Liver (tissue), 9 donors: Measurements from ENCODE around the gene PON2. TPM values are rescaled to one million over a fixed set of nuclear protein-coding genes. Genes with fewer than 3 reads are reported as not detected.

Source experiments
- DNase-seq: peaks from one replicate; pipeline ENCODE4 v3.0.0-alpha.2; 2017; ENCODE audit warnings: low spot score
- H3K27ac ChIP-seq, 2 donors: one replicate each; pipeline ENCODE4 v1.7.0; 2013; ENCODE audit warnings: inconsistent platforms in 2 of 2, low read length in 2 of 2, control low read depth in 1 of 2, low read depth in 1 of 2, mild to moderate bottlenecking in 1 of 2
- H3K27me3 ChIP-seq, 4 donors: one replicate each; pipeline versions ENCODE4 v1.6.1 to v1.7.0; 2013; ENCODE audit warnings: low read length in 3 of 4, inconsistent platforms in 1 of 4, mild to moderate bottlenecking in 1 of 4, moderate library complexity in 1 of 4; ENCODE audit not compliant: control insufficient read depth in 4 of 4, insufficient read depth in 4 of 4
- H3K36me3 ChIP-seq, 4 donors: one replicate each; pipeline versions ENCODE4 v1.6.1 to v1.7.0; 2013; ENCODE audit warnings: low read length in 3 of 4, mild to moderate bottlenecking in 3 of 4, low read depth in 1 of 4, moderate library complexity in 1 of 4; ENCODE audit not compliant: control insufficient read depth in 4 of 4, insufficient read depth in 3 of 4
- H3K4me1 ChIP-seq, 4 donors: one replicate each; pipeline versions ENCODE4 v1.6.1 to v1.7.0; 2013; ENCODE audit warnings: low read length in 3 of 4, mild to moderate bottlenecking in 3 of 4, moderate library complexity in 1 of 4; ENCODE audit not compliant: control insufficient read depth in 4 of 4, insufficient read depth in 4 of 4
- H3K4me3 ChIP-seq, 3 donors: one replicate each; pipeline versions ENCODE4 v1.6.1 to v1.7.0; 2013; ENCODE audit warnings: low read length in 3 of 3, control low read depth in 1 of 3, low read depth in 1 of 3, mild to moderate bottlenecking in 1 of 3
- H3K9ac ChIP-seq, 2 donors: one replicate each; pipeline ENCODE4 v1.7.0; 2013; ENCODE audit warnings: low read length in 2 of 2, mild to moderate bottlenecking in 2 of 2, moderate library complexity in 2 of 2, control low read depth in 1 of 2, low read depth in 1 of 2
- H3K9me3 ChIP-seq, 4 donors: one replicate each; pipeline versions ENCODE4 v1.6.1 to v1.7.0; 2013; ENCODE audit warnings: low read length in 3 of 4; ENCODE audit not compliant: control insufficient read depth in 4 of 4
- ATF3 ChIP-seq: IDR thresholded peaks from 2 replicates; pipeline ENCODE4 v1.6.1; 2016; ENCODE audit warnings: antibody characterized with exemption
- CTCF ChIP-seq: fragments of 150-350 bp; IDR thresholded peaks from 2 replicates; pipeline ENCODE4 v1.5.1; 2017; ENCODE audit warnings: improper control_type of control experiment, low read depth, low read length; ENCODE audit not compliant: missing input control
- EGR1 ChIP-seq, 2 donors: IDR thresholded peaks; 2 replicates each; pipeline ENCODE4 v1.6.1; 2016 to 2018; ENCODE audit warnings: antibody characterized with exemption in 2 of 2, low read depth in 2 of 2
- FOXA1 ChIP-seq: IDR thresholded peaks from 2 replicates; pipeline ENCODE4 v1.6.1; 2016; ENCODE audit warnings: antibody characterized with exemption
- FOXA2 ChIP-seq: IDR thresholded peaks from 2 replicates; pipeline ENCODE4 v1.6.1; 2016; ENCODE audit warnings: antibody characterized with exemption
- GABPA ChIP-seq, 2 donors: IDR thresholded peaks in 1 of 2; conservative IDR thresholded peaks in 1 of 2; 2 replicates each; pipeline ENCODE4 v1.6.1; 2016; ENCODE audit warnings: antibody characterized with exemption in 2 of 2, mild to moderate bottlenecking in 1 of 2, moderate library complexity in 1 of 2
- HNF4A ChIP-seq, 2 donors: conservative IDR thresholded peaks; 2 replicates each; pipeline ENCODE4 v1.6.1; 2016; ENCODE audit warnings: antibody characterized with exemption in 2 of 2, mild to moderate bottlenecking in 2 of 2
- HNF4G ChIP-seq: IDR thresholded peaks from 2 replicates; pipeline ENCODE4 v1.6.1; 2016; ENCODE audit warnings: antibody characterized with exemption
- JUND ChIP-seq, 2 donors: IDR thresholded peaks; 2 replicates each; pipeline ENCODE4 v1.6.1; 2016; ENCODE audit warnings: antibody characterized with exemption in 2 of 2
- MAX ChIP-seq: IDR thresholded peaks from 2 replicates; pipeline ENCODE4 v1.6.1; 2016; ENCODE audit warnings: antibody characterized with exemption
- NR2F2 ChIP-seq: IDR thresholded peaks from 2 replicates; pipeline ENCODE4 v1.6.1; 2016; ENCODE audit warnings: antibody characterized with exemption
- RAD21 ChIP-seq, 2 donors: IDR thresholded peaks; 2 replicates each; pipeline ENCODE4 v1.6.1; 2016; ENCODE audit warnings: antibody characterized with exemption in 2 of 2, mild to moderate bottlenecking in 2 of 2
- REST ChIP-seq: IDR thresholded peaks from 2 replicates; pipeline ENCODE4 v1.6.1; 2016; ENCODE audit warnings: antibody characterized with exemption, mild to moderate bottlenecking
- RXRA ChIP-seq, 2 donors: IDR thresholded peaks; 2 replicates each; pipeline ENCODE4 v1.6.1; 2017 to 2018; ENCODE audit warnings: antibody characterized with exemption in 2 of 2, mild to moderate bottlenecking in 1 of 2
- SP1 ChIP-seq: IDR thresholded peaks from 2 replicates; pipeline ENCODE4 v1.6.1; 2018; ENCODE audit warnings: antibody characterized with exemption, mild to moderate bottlenecking
- TAF1 ChIP-seq: conservative IDR thresholded peaks from 2 replicates; pipeline ENCODE4 v1.6.1; 2016; ENCODE audit warnings: antibody characterized with exemption, mild to moderate bottlenecking
- YY1 ChIP-seq: IDR thresholded peaks from 2 replicates; pipeline ENCODE4 v1.6.1; 2016; ENCODE audit warnings: antibody characterized with exemption, mild to moderate bottlenecking
- ZBTB33 ChIP-seq: IDR thresholded peaks from 2 replicates; pipeline ENCODE4 v1.6.1; 2016; ENCODE audit warnings: antibody characterized with exemption
- WGBS: extraction: QIAGEN DNeasy Blood & Tissue Kit; methylation state at CpG from one replicate; pipeline ENCODE4 v1.1.7; 2013; 5-methylcytosine and 5-hydroxymethylcytosine counted together
- polyA plus RNA-seq, 2 donors: library from polyadenylated mRNA; stranded (reverse) in 1 of 2; unstranded in 1 of 2; fragments of 200-250 nt in 1 of 2; fragments of >200 nt in 1 of 2; fragmentation: Nextera tagmentation in 1 of 2; extraction: Ambion mirVana in 1 of 2; gene quantifications; one replicate each; pipeline versions ENCODE4 v1.2.1 to v1.2.3, GENCODE V29; 2013 to 2015
- total RNA-seq, 2 donors: library from RNA; depleted of rRNA; stranded (reverse); fragments of >200 nt; gene quantifications; one replicate each; pipeline ENCODE4 v1.2.3, GENCODE V29; 2014
- donor health status: healthy.
- donor health status: healthy.
- donor health status: healthy.
- donor health status: healthy.
- donor health status: healthy.

Gene PON2
- total and polyA plus RNA-seq, 4 donors, result 99.1 to 276 (median 169) TPM

GRCh38 chr7:95471071-95471470 is 36.2 kb upstream of the PON2 start:
- H3K36me3 ChIP-seq, result no peaks in the 10 kb centered on the region
- H3K9me3 ChIP-seq, result no peaks in the 10 kb centered on the region
- H3K4me1 ChIP-seq, result peaks cover 0 to 7% (median 2%) of the 10 kb centered on the region in 4 donors
- H3K9ac ChIP-seq, result no peak overlapping the region
- no peaks in the 10 kb centered on the region for H3K27me3 ChIP-seq
- WGBS, result 92% methylated on average over 3 of the region's 3 CpGs
- no peak overlapping the region for H3K4me3 ChIP-seq
- no peak for TF ChIP-seq ZBTB33
- no peak for DNase-seq
- no peak overlapping the region for H3K27ac ChIP-seq

- Histone ChIP-seq H3K36me3 (no peaks in the 10 kb centered on the region), H3K9me3 (no peaks in the 10 kb centered on the region), H3K27me3 (no peaks in the 10 kb centered on the region), H3K4me3 (no peak overlapping the region), H3K27ac (no peak overlapping the region), H3K9ac (peak overlapping the region in 1 of 2 donors; percentile 42), H3K4me1 (peaks cover 0 to 7% (median 2%) of the 10 kb centered on the region in 4 donors)
- TF ChIP-seq GABPA (IDR thresholded peaks at IDR 0.05 in 1 of 2, conservative IDR thresholded peaks at IDR 0.05 in 1 of 2) (no peak), JUND (IDR thresholded peaks at IDR 0.05) (no peak), RAD21 (IDR thresholded peaks at IDR 0.05) (peak in 1 of 2 donors; percentile 47), HNF4A (conservative IDR thresholded peaks at IDR 0.05) (peak; percentile 36 to 41), EGR1 (IDR thresholded peaks at IDR 0.05; ENCODE audit: low read depth in 2 of 2) (peak; percentile 30 to 86), RXRA (IDR thresholded peaks at IDR 0.05) (peak; percentile 20 to 22), MAX (no peak), YY1 (peak; percentile 25), FOXA2 (no peak), CTCF (no peak), FOXA1 (no peak), REST (no peak), ZBTB33 (no peak), ATF3 (no peak), SP1 (peak; percentile 22), NR2F2 (no peak), HNF4G (no peak), TAF1 (no peak)
- no peak for DNase-seq
- 7% methylated on average over 3 of the region's 3 CpGs for WGBS
Measured at GRCh38 chr7:95470452-95470851, 35.6 kb upstream of the PON2 start.
